Right lobe of liver (tissue), 6 donors: ENCODE results near the gene FAM228B. TPM values are rescaled to one million over a fixed set of nuclear protein-coding genes. Genes with fewer than 3 reads are reported as not detected.

Source experiments
- ATAC-seq, 4 donors: fragments of 200-7000 bp; cut with Tn5 transposase; one replicate each; pipeline ENCODE4 v1.9.1; 2020; ENCODE audit warnings: mild to moderate bottlenecking in 4 of 4, moderate library complexity in 4 of 4
- DNase-seq, 3 donors: peaks; one replicate each; pipeline ENCODE4 v3.0.0-alpha.2; 2020
- H3K27ac ChIP-seq, 3 donors: fragments of 200-600 bp; one replicate each; pipeline ENCODE4 v1.8.0; 2022
- H3K27me3 ChIP-seq, 2 donors: fragments of 200-600 bp; one replicate each; pipeline ENCODE4 v1.8.0; 2022
- H3K36me3 ChIP-seq, 4 donors: fragments of 200-600 bp; sonication (generic) in 1 of 4; one replicate each; pipeline versions ENCODE4 v1.5.1 to v1.8.0; 2017 to 2022; ENCODE audit warnings: control low read depth in 1 of 4
- H3K4me1 ChIP-seq, 4 donors: fragments of 200-600 bp; sonication (generic) in 1 of 4; one replicate each; pipeline versions ENCODE4 v1.5.1 to v1.8.0; 2017 to 2022; ENCODE audit warnings: control low read depth in 1 of 4
- H3K4me3 ChIP-seq, 3 donors: fragments of 200-600 bp; one replicate each; pipeline ENCODE4 v1.8.0; 2022
- H3K9me3 ChIP-seq, 4 donors: fragments of 200-600 bp; sonication (generic) in 1 of 4; one replicate each; pipeline versions ENCODE4 v1.5.1 to v1.8.0; 2017 to 2022; ENCODE audit warnings: control low read depth in 1 of 4
- POLR2A ChIP-seq: fragments of 450-650 bp; IDR thresholded peaks from one replicate; pipeline ENCODE4 v1.6.1; 2017; ENCODE audit warnings: antibody characterized with exemption, mild to moderate bottlenecking
- WGBS: methylation state at CpG from one replicate; pipeline ENCODE4 v1.1.6; 2018; ENCODE audit warnings: low coverage, low lambda C conversion rate; ENCODE audit not compliant: insufficient coverage; ENCODE audit errors: missing lambda C conversion rate; 5-methylcytosine and 5-hydroxymethylcytosine counted together
- intact Hi-C, 2 donors: fragments of 100-400 bp; cut with DNase I; formaldehyde crosslinking; loops; one replicate each; pipeline versions ENCODE4 v1.11.2 to v1.14.1; 2022
- total RNA-seq, 6 experiments: library from RNA; depleted of rRNA in 2 of 6; stranded (reverse); fragments of >200 nt in 2 of 6; fragmentation: NEBNext Ultra II Directional in 3 of 6; extraction: Animal tissue kit (Norgen Biotek cat#: 25700) in 3 of 6; gene quantifications; one replicate each; pipeline versions ENCODE4 v1.1.0 to v1.2.4, GENCODE V29; 2016 to 2023
- TF ChIP-seq, protein P1 (sequence below), 4 donors: fragments of 200-600 bp in 3 of 4; fragments of 450-650 bp in 1 of 4; IDR thresholded peaks; one replicate each; pipeline versions ENCODE4 v1.5.1 to v1.8.0; 2016 to 2022; ENCODE audit warnings: antibody characterized with exemption in 4 of 4, mild to moderate bottlenecking in 2 of 4
- donor health status: DM: no; HTN: yes; CAD: no.
- donor health status: DM: no; HTN: no; CAD: no.
- donor health status: DM: no; HTN: no; CAD: no.
- donor health status: DM: no; HTN: yes; CAD: no.
- donor health status: DM: no; HTN: yes; CAD: no.

The FAM228B gene
- total RNA-seq, 6 experiments from 2014 or later: 2.8 to 4.6 (median 3.7) TPM

DNA sequence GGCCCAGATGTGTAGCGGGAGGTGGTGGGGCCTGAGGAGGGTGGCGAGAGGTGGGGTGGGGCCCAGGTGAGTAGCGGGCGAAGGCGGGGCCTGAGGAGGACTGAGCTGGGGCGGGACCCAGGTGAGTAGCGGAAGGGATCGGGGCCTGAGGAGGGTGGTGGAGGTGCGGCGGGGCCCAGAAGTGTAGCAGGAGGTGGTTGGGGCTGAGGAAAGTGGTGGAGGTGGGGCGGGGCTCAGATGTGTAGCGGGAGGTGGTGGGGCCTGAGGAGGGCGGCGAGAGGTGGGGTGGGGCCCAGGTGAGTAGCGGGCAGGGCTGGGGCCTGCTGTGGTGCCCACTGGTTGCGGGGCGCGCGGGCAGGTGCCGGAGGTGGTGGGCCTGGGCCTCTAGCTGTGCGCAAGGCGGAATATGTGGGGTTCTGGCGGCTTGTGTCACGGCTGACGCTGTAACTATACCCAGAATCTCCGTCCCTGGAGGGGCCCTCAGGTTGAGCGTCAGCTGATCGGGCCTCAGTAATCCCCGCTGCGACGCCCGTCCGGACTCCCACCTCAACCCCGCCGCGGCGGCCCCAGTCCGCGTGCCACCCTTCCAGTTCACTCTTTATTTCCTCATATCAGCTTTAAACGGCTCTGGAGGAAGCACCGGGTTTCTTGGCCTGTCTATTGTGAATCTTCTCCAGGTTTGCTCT, 46.3 kb upstream of the FAM228B start:
- H3K36me3 ChIP-seq: peaks cover 0 to 4% (median 0%) of the 10 kb centered on the region in 4 donors
- H3K27me3 ChIP-seq: no peaks in the 10 kb centered on the region
- no peak for DNase-seq
- WGBS: 5% methylated on average over 17 of the region's 41 CpGs
- intact Hi-C loops: no loop called here
- ATAC-seq: no peak
- peak overlapping the region; percentile 69 to 96 (median 87) for H3K4me3 ChIP-seq
- H3K4me1 ChIP-seq: peaks cover 0 to 9% (median 3%) of the 10 kb centered on the region in 4 donors
- peak overlapping the region; percentile 56 to 66 (median 63) for H3K27ac ChIP-seq
- no peaks in the 10 kb centered on the region for H3K9me3 ChIP-seq
- TF ChIP-seq, protein P1, sequence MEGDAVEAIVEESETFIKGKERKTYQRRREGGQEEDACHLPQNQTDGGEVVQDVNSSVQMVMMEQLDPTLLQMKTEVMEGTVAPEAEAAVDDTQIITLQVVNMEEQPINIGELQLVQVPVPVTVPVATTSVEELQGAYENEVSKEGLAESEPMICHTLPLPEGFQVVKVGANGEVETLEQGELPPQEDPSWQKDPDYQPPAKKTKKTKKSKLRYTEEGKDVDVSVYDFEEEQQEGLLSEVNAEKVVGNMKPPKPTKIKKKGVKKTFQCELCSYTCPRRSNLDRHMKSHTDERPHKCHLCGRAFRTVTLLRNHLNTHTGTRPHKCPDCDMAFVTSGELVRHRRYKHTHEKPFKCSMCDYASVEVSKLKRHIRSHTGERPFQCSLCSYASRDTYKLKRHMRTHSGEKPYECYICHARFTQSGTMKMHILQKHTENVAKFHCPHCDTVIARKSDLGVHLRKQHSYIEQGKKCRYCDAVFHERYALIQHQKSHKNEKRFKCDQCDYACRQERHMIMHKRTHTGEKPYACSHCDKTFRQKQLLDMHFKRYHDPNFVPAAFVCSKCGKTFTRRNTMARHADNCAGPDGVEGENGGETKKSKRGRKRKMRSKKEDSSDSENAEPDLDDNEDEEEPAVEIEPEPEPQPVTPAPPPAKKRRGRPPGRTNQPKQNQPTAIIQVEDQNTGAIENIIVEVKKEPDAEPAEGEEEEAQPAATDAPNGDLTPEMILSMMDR (IDR thresholded peaks at IDR 0.05): no peak

DNA sequence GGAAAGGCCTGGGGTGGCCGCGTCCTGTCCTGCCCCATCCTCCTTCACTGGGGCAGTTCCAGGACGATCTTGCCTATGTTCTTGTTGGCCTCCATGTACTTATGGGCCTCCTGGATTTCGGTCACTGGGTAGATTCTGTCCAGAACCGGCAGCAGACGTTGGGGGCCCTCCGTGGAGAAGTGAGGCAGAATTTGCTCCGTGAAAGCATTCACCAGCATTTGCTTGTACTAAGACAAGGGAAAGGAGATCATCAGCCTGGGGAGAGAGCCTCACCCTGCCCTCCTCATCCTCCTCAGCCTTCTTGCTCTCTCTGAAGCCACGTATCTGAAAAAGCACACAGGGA, 45.8 kb upstream of the FAM228B start:
- intact Hi-C loops: no loop called here
- no peak for ATAC-seq
- H3K27me3 ChIP-seq: no peaks in the 10 kb centered on the region
- DNase-seq: no peak
- H3K27ac ChIP-seq: peak overlapping the region; percentile 56 to 66 (median 63)
- H3K4me3 ChIP-seq: peak overlapping the region; percentile 69 to 96 (median 87)
- H3K36me3 ChIP-seq: peaks cover 0 to 4% (median 0%) of the 10 kb centered on the region in 4 donors
- no peaks in the 10 kb centered on the region for H3K9me3 ChIP-seq
- H3K4me1 ChIP-seq: peaks cover 0 to 9% (median 3%) of the 10 kb centered on the region in 4 donors
- no peak for TF ChIP-seq POLR2A
- TF ChIP-seq, protein P1 (IDR thresholded peaks at IDR 0.05): no peak
- 29% methylated on average over 1 of the region's 9 CpGs for WGBS

DNA sequence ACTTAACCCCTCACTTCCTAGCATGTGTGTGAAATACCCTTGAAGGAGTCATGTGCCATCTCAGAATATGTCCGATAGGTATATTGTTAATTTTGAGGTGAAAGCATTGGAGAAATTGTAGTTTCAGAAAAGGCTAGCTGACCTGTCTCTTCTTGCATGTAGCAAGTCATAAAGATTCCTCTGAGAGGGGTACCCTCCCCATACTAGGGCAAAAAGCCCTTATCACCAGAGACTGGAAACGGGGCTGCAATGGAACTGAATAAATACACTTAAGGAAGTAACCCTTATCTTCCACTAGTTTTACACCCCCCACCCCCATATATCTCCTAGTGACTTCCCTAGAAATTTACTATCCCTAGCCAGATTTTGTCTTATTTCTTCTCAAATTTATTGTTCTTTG, 45.4 kb upstream of the FAM228B start:
- Histone ChIP-seq H3K9me3 (no peaks in the 10 kb centered on the region), H3K27me3 (no peaks in the 10 kb centered on the region), H3K36me3 (peaks cover 0 to under 1% (median 0%) of the 10 kb centered on the region in 4 donors), H3K27ac (peak overlapping the region in 1 of 3 donors; percentile 56), H3K4me1 (peaks cover 0 to 9% (median 3%) of the 10 kb centered on the region in 4 donors), H3K4me3 (peak overlapping the region in 1 of 3 donors; percentile 87)
- ATAC-seq (no peak), DNase-seq (no peak)
- intact Hi-C loops: no loop called here
- TF ChIP-seq POLR2A: no peak
- TF ChIP-seq, protein P1 (IDR thresholded peaks at IDR 0.05): no peak
- WGBS: 63% methylated on average over 2 of the region's 2 CpGs

DNA sequence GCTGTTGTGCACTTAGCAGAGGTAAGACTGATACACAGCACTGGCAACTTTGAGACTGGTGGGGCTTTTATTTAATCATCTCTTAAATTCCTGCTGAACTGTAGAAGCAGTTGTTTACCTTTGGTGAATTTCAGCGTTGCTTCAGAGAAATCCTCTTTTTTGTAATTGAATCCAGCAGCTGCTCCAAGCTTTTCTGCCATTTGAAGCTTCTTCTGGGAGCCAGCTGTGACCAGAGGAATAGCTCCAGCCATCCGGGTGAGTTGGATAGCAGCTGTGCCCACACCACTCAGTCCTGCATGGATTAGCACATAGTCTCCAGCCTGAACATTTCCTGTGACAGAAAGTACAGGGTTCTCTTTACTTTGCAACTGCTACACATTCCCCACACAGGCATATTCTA, 42.6 kb upstream of the FAM228B start:
- Histone ChIP-seq H3K36me3 (no peaks in the 10 kb centered on the region), H3K27ac (no peak overlapping the region), H3K4me1 (peaks cover 0 to 17% (median 0%) of the 10 kb centered on the region in 4 donors), H3K4me3 (no peak overlapping the region), H3K9me3 (no peaks in the 10 kb centered on the region), H3K27me3 (no peaks in the 10 kb centered on the region)
- TF ChIP-seq, protein P1 (IDR thresholded peaks at IDR 0.05): no peak
- TF ChIP-seq POLR2A: no peak
- ATAC-seq: no peak
- WGBS: 89% methylated on average over 2 of the region's 2 CpGs
- no peak for DNase-seq
- intact Hi-C loops: no loop called here
